ENCODE measurements around the gene WDFY2. TPM values are rescaled to one million over a fixed set of nuclear protein-coding genes. Genes with fewer than 3 reads are reported as not detected.

WDFY2 gene
- total RNA-seq, 1 experiment from 2014 or later: 26.4 TPM

- Histone ChIP-seq H3K23ac (ENCODE audit: insufficient read length, low read depth, low read length) (no peak overlapping the region), H2BK20ac (ENCODE audit: low read depth, low read length, poor library complexity, severe bottlenecking) (no peak overlapping the region), H3K79me1 (ENCODE audit: insufficient read depth, low read depth, low read length, poor library complexity, severe bottlenecking) (no peaks in the 10 kb centered on the region), H3K4me1 (ENCODE audit: insufficient read depth, low read length) (no peaks in the 10 kb centered on the region; the same call in 1 of the 2 replicates), H3K14ac (ENCODE audit: insufficient read depth, low read length) (no peak overlapping the region), H3K9me3 (ENCODE audit: control insufficient read depth, low read depth, low read length) (no peaks in the 10 kb centered on the region), H3K4me2 (ENCODE audit: insufficient read depth, insufficient read length, low read length) (no peak overlapping the region), H3K23me2 (ENCODE audit: insufficient read length, low read depth, low read length, poor library complexity, severe bottlenecking) (no peaks in the 10 kb centered on the region), H3T11ph (ENCODE audit: low read length) (no peak overlapping the region), H2BK120ac (ENCODE audit: low read depth, low read length, poor library complexity, severe bottlenecking) (no peak overlapping the region), H4K8ac (replicated peaks; ENCODE audit: insufficient read length, low read depth, low read length) (no peak overlapping the region), H2BK12ac (ENCODE audit: insufficient read length, low read depth, low read length) (no peak overlapping the region), H3K9ac (ENCODE audit: extremely low read depth, insufficient read length, low read length) (no peak overlapping the region), H3K79me2 (ENCODE audit: insufficient read depth, low read length) (no peaks in the 10 kb centered on the region), H4K20me1 (ENCODE audit: control insufficient read depth, insufficient read depth, insufficient read length) (no peaks in the 10 kb centered on the region), H4K91ac (ENCODE audit: insufficient read length, low read depth, low read length) (no peak overlapping the region), H3K27ac (ENCODE audit: insufficient read length, low read depth, low read length) (no peak overlapping the region), H2AFZ (ENCODE audit: low read length) (no peak overlapping the region), H2BK15ac (ENCODE audit: low read depth, low read length) (no peak overlapping the region), H2AK5ac (ENCODE audit: insufficient read length, low read length) (no peak overlapping the region), H3K18ac (ENCODE audit: insufficient read length, low read depth, low read length) (no peak overlapping the region), H4K5ac (ENCODE audit: insufficient read length, low read depth, low read length) (no peak overlapping the region), H3K56ac (ENCODE audit: insufficient read length, low read depth, low read length) (no peak overlapping the region), H2BK5ac (ENCODE audit: insufficient read length, low read length) (no peak overlapping the region), H3K27me3 (ENCODE audit: insufficient read depth, low read length) (no peaks in the 10 kb centered on the region), H3K4ac (ENCODE audit: low read depth, low read length) (no peak overlapping the region)
- H3K4me3 Mint-ChIP-seq: no peak overlapping the region
- WGBS (ENCODE audit: extremely low coverage, insufficient read length, low lambda C conversion rate): no CpG with 5 or more reads among the region's 4 CpGs
- H3K27ac Mint-ChIP-seq: no peak overlapping the region
- H3K36me3 Mint-ChIP-seq (ENCODE audit: insufficient read depth in 1 of 3, low read depth in 3 of 3): peaks cover 0 to 11% (median 4%) of the 10 kb centered on the region in 3 experiments; a peak in 3 of 7 replicates
- no peak for TF ChIP-seq CTCF (conservative IDR thresholded peaks at IDR 0.05)
- no peak for DNase-seq
- no peaks in the 10 kb centered on the region for H3K9me3 Mint-ChIP-seq
- H3K27me3 Mint-ChIP-seq (ENCODE audit: low read depth): no peaks in the 10 kb centered on the region
- H3K4me1 Mint-ChIP-seq: peaks cover 16 to 23% of the 10 kb centered on the region in 2 experiments
Observed at GRCh38 chr13:51794964-51795363, 210.7 kb downstream of the WDFY2 start.
